ENCODE data around the gene TPI1.

Gene TPI1

GRCh38 chr12:6824085-6824775, 43.1 kb upstream of the TPI1 start:
- 97% methylated on average over 27 to 29 of the region's 37 CpGs for WGBS, 2 experiments (ENCODE audit: insufficient coverage in 2 of 2)
- peaks cover 38% of the 10 kb centered on the region for H3K4me1 ChIP-seq (ENCODE audit: control insufficient read depth, insufficient read depth, low read length, poor library complexity, severe bottlenecking)
- peaks cover 14% of the 10 kb centered on the region for H3K36me3 ChIP-seq (ENCODE audit: control insufficient read depth, insufficient read depth, low read length)
- H3K4me3 ChIP-seq (ENCODE audit: extremely low read depth, insufficient read depth, low read length, poor library complexity, severe bottlenecking), result no peak overlapping the region
- no peak overlapping the region for H3K27ac ChIP-seq (ENCODE audit: low read depth, low read length, severe bottlenecking)
- H3K9me3 ChIP-seq (ENCODE audit: control insufficient read depth, low read length), result no peaks in the 10 kb centered on the region

- H3K9me3 ChIP-seq (ENCODE audit: control insufficient read depth, low read length), result no peaks in the 10 kb centered on the region
- H3K4me3 ChIP-seq (ENCODE audit: extremely low read depth, insufficient read depth, low read length, poor library complexity, severe bottlenecking), result no peak overlapping the region
- peaks cover 14% of the 10 kb centered on the region for H3K36me3 ChIP-seq (ENCODE audit: control insufficient read depth, insufficient read depth, low read length)
- H3K27ac ChIP-seq (ENCODE audit: low read depth, low read length, severe bottlenecking), result no peak overlapping the region
- 58 to 64% methylated on average over 11 to 12 of the region's 12 CpGs for WGBS, 2 experiments (ENCODE audit: insufficient coverage in 2 of 2)
- peaks cover 36% of the 10 kb centered on the region for H3K4me1 ChIP-seq (ENCODE audit: control insufficient read depth, insufficient read depth, low read length, poor library complexity, severe bottlenecking)
These were observed 42.4 kb upstream of the TPI1 start for GRCh38 chr12:6824901-6825381.

DNA sequence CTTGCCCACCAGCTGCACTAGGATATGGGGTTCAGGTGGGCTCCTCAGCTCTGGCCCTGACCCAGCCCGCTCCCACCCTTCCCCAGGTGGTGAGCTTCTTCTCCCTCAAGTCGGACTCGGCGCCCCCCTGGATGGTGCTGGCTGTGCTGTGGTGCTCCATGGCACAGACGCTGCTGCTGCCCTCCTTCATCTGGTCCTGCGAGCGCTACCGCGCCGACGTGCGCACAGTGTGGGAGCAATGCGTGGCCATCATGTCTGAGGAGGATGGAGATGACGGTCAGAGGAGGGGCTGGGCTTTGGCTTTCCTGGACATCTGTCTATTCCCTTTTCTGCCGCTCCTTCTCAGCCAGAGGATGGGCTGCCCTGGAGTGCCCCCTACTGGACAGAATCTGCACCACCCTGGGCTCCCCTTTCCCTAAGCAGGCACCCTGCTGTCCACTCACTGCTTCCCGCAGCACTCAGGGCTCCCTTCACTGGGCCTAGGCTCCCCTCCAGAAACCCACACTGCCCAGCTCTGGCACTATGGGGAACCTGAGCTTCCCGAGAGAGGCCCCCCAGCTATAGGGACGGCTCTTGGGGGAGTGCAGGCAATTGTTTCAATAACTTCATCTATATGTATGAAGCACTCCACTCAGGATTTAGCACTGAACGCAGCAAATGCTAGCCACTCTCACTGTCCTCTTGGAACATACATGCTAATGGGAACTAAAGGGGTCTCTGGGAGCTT, 41.8 kb upstream of the TPI1 start:
- Histone ChIP-seq H3K9me3 (ENCODE audit: control insufficient read depth, low read length) (no peaks in the 10 kb centered on the region), H3K27ac (ENCODE audit: low read depth, low read length, severe bottlenecking) (no peak overlapping the region), H3K4me1 (ENCODE audit: control insufficient read depth, insufficient read depth, low read length, poor library complexity, severe bottlenecking) (peaks cover 34% of the 10 kb centered on the region), H3K36me3 (ENCODE audit: control insufficient read depth, insufficient read depth, low read length) (peaks cover 20% of the 10 kb centered on the region), H3K4me3 (ENCODE audit: extremely low read depth, insufficient read depth, low read length, poor library complexity, severe bottlenecking) (no peak overlapping the region)
- WGBS, 2 experiments (ENCODE audit: insufficient coverage in 2 of 2), result 18 to 41% methylated on average over 7 to 16 of the region's 19 CpGs

GRCh38 chr12:6826125-6826733, 41.1 kb upstream of the TPI1 start:
- peaks cover 27% of the 10 kb centered on the region for H3K4me1 ChIP-seq (ENCODE audit: control insufficient read depth, insufficient read depth, low read length, poor library complexity, severe bottlenecking)
- no peak overlapping the region for H3K27ac ChIP-seq (ENCODE audit: low read depth, low read length, severe bottlenecking)
- no peak overlapping the region for H3K4me3 ChIP-seq (ENCODE audit: extremely low read depth, insufficient read depth, low read length, poor library complexity, severe bottlenecking)
- WGBS, 2 experiments (ENCODE audit: insufficient coverage in 2 of 2), result 85 to 91% methylated on average over 15 of the region's 17 CpGs
- H3K36me3 ChIP-seq (ENCODE audit: control insufficient read depth, insufficient read depth, low read length), result peaks cover 27% of the 10 kb centered on the region
- H3K9me3 ChIP-seq (ENCODE audit: control insufficient read depth, low read length), result no peaks in the 10 kb centered on the region

GRCh38 chr12:6826734-6827436, 40.4 kb upstream of the TPI1 start:
- Histone ChIP-seq H3K4me3 (ENCODE audit: extremely low read depth, insufficient read depth, low read length, poor library complexity, severe bottlenecking) (no peak overlapping the region), H3K9me3 (ENCODE audit: control insufficient read depth, low read length) (no peaks in the 10 kb centered on the region), H3K4me1 (ENCODE audit: control insufficient read depth, insufficient read depth, low read length, poor library complexity, severe bottlenecking) (peaks cover 27% of the 10 kb centered on the region), H3K36me3 (ENCODE audit: control insufficient read depth, insufficient read depth, low read length) (peaks cover 33% of the 10 kb centered on the region), H3K27ac (ENCODE audit: low read depth, low read length, severe bottlenecking) (peak overlapping the region; percentile 50)
- WGBS, 2 experiments (ENCODE audit: insufficient coverage in 2 of 2), result 83 to 84% methylated on average over 13 to 19 of the region's 22 CpGs

GRCh38 chr12:6827437-6827911, 39.9 kb upstream of the TPI1 start:
- Histone ChIP-seq H3K9me3 (ENCODE audit: control insufficient read depth, low read length) (no peaks in the 10 kb centered on the region), H3K4me1 (ENCODE audit: control insufficient read depth, insufficient read depth, low read length, poor library complexity, severe bottlenecking) (peaks cover 22% of the 10 kb centered on the region), H3K36me3 (ENCODE audit: control insufficient read depth, insufficient read depth, low read length) (peaks cover 38% of the 10 kb centered on the region), H3K27ac (ENCODE audit: low read depth, low read length, severe bottlenecking) (peak overlapping the region; percentile 50), H3K4me3 (ENCODE audit: extremely low read depth, insufficient read depth, low read length, poor library complexity, severe bottlenecking) (no peak overlapping the region)
- 5 to 9% methylated on average over 5 of the region's 8 CpGs for WGBS, 2 experiments (ENCODE audit: insufficient coverage in 2 of 2)

- 1 to 2% methylated on average over 23 to 50 of the region's 60 CpGs for WGBS, 2 experiments (ENCODE audit: insufficient coverage in 2 of 2)
- H3K27ac ChIP-seq (ENCODE audit: low read depth, low read length, severe bottlenecking), result peak within 1 kb of the TSS; percentile 72
These were observed 39.1 kb upstream of the TPI1 start, which contains the start of gene P3H3 for GRCh38 chr12:6827982-6828780. Gene P3H3, plus strand, starts transcription at chr12:6828407. Its CDS starts 34 bp downstream, at chr12:6828441.

DNA sequence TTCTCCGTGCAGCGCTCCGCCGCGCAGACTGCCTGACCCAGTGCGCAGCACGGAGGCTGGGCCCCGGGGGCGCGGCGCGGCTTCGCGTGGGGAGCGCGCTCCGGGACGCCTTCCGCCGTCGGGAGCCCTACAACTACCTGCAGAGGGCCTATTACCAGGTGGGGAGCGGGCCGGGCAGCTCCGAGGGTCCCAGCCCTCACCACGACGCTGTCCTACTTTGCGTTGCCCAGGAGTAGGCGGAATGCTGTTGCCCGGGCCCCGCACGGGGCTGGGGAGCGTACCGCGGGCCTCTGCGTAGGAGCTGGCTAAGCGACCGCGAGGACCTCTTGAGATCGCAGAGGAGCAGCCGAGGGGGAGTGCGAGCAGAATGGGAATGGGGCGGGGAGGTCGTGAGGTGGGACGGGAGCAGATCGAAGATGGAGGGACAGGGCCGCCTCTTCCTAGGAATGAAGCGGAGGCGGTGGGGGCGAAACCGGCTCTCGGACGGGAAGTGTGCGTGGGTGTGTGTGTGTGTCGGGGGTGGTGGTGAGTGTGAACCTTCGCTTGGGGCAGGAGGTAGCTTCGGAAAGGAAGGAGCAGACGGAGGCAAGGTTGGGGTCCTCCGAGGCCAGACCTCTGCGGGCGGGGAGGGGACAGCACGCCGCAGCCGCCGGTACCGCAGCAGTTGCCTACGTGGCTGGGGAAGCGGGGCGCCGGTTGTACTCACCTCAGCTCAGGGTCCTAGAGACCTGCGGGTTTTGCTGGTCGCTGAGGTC, 38.4 kb upstream of the TPI1 start:
- Histone ChIP-seq H3K9me3 (ENCODE audit: control insufficient read depth, low read length) (no peaks in the 10 kb centered on the region), H3K27ac (ENCODE audit: low read depth, low read length, severe bottlenecking) (peak overlapping the region; percentile 72), H3K4me3 (ENCODE audit: extremely low read depth, insufficient read depth, low read length, poor library complexity, severe bottlenecking) (peak overlapping the region; percentile 99), H3K36me3 (ENCODE audit: control insufficient read depth, insufficient read depth, low read length) (peaks cover 51% of the 10 kb centered on the region), H3K4me1 (ENCODE audit: control insufficient read depth, insufficient read depth, low read length, poor library complexity, severe bottlenecking) (peaks cover 16% of the 10 kb centered on the region)
- 0 to 1% methylated on average over 60 to 66 of the region's 71 CpGs for WGBS, 2 experiments (ENCODE audit: insufficient coverage in 2 of 2)

More at GRCh38 chr12:6827982-6828780, 39.1 kb upstream of the TPI1 start, which contains the start of gene P3H3:
- peaks cover 17% of the 10 kb centered on the region for H3K4me1 ChIP-seq (ENCODE audit: control insufficient read depth, insufficient read depth, low read length, poor library complexity, severe bottlenecking)
- H3K9me3 ChIP-seq (ENCODE audit: control insufficient read depth, low read length), result no peaks in the 10 kb centered on the region
- H3K36me3 ChIP-seq (ENCODE audit: control insufficient read depth, insufficient read depth, low read length), result peaks cover 43% of the 10 kb centered on the region
- peak within 1 kb of the TSS; percentile 99 for H3K4me3 ChIP-seq (ENCODE audit: extremely low read depth, insufficient read depth, low read length, poor library complexity, severe bottlenecking)

DNA sequence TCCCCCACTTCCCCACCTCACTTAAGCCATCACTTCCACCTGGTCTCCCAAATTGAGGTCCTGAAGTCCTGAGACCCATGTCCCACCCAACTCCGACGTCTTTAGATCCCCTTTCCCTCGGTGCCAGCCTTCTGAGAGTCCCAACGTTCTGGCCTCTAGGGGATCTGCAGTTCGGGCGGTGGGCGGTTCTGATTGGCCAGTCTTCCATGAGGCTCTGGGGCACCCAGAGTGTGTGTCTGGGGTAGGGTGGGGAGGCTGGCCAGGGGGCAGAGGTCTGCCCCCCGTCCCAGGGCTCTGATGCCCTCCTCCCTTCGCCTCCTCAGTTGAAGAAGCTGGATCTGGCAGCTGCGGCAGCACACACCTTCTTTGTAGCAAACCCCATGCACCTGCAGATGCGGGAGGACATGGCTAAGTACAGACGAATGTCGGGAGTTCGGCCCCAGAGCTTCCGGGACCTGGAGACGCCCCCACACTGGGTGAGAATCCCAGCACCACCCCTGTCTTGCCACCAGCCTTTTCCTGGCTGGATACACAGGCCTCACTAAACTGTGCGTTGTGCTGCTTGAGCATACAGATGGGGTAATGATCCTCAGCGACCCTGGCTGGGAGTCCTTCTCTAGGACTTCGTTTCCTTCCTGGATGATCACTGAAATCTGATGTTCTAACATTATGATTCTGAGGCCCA, 37.7 kb upstream of the TPI1 start:
- WGBS, 2 experiments (ENCODE audit: insufficient coverage in 2 of 2), result 38 to 46% methylated on average over 10 to 16 of the region's 19 CpGs
- H3K4me3 ChIP-seq (ENCODE audit: extremely low read depth, insufficient read depth, low read length, poor library complexity, severe bottlenecking), result peak overlapping the region; percentile 99

More for the DNA sequence above, 37.7 kb upstream of the TPI1 start:
- Histone ChIP-seq H3K27ac (ENCODE audit: low read depth, low read length, severe bottlenecking) (peak overlapping the region; percentile 72), H3K4me1 (ENCODE audit: control insufficient read depth, insufficient read depth, low read length, poor library complexity, severe bottlenecking) (peaks cover 16% of the 10 kb centered on the region), H3K9me3 (ENCODE audit: control insufficient read depth, low read length) (no peaks in the 10 kb centered on the region), H3K36me3 (ENCODE audit: control insufficient read depth, insufficient read depth, low read length) (peaks cover 55% of the 10 kb centered on the region)

Measured in mesodermal cell (in vitro differentiated cells).